ENCODE results near the gene CHP1.
"Not testable (repeated sequence)": the region's sequence is repeated elsewhere in the genome, so short reads cannot be mapped to it uniquely, and the experiment has no call there.

The CHP1 gene

DNA sequence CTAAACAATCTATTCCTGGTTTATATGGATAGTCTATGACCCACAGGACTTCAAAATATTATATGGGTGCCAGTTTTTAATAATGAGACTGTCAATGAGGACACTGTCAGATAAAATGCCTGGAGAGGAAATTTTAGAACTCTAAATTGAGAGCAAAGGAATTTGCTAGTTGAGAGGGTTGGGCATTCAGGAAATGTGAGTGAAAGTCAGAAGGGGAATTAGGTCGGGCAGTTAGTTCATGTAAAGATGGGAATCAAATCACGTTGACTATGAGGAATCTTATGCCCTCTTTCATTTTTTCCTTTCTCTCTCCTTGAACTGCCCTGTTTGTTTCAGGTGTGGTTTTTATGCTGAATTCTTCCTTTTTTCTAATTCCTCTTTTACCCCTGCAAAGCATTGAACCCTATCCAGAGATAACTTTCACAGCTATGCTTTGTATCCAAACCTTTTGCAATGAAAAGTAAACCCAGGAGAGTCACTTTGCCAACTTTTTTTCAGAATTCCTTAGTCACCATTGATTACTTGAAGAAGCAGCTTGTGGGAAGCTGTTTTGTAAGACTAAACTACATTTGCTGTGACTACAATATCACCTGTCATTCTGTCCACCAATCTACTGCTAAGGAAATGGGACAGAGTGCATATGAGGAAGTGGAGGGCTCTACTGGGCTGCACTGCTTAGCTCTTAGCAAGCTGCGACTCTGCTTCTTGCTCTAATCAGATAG lies 27.8 kb downstream of the CHP1 start:
- no peak for DNase-seq

DNA sequence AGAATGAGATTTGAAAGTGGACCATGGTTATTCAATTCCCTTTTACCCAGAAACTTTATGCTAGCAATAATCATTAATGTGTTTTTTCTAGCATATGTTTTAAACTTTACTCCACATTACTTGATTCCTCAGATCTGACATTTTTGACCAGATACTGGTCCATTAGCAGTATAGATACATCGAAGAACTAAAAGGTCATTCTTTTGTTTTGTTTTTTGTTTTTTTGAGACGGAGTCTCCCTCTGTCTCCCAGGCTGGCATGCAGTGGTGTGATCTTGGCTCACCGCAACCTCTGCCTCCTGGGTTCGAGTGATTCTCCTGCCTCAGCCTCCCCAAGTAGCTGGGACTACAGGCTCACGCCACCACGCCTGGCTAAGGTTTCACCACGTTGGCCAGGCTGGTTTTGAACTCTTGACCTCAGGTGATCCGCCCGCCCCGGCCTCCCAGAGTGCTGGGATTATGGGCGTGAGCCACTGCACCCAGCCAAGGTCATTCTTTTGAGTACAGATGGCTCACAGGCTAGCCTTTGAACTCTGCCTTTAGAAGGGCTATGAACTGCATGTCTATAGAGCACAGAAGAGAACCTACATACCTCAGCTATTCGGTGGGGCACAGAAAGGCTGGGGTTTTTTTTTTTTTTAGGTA lies 28.6 kb downstream of the CHP1 start:
- DNase-seq: no peak

DNA sequence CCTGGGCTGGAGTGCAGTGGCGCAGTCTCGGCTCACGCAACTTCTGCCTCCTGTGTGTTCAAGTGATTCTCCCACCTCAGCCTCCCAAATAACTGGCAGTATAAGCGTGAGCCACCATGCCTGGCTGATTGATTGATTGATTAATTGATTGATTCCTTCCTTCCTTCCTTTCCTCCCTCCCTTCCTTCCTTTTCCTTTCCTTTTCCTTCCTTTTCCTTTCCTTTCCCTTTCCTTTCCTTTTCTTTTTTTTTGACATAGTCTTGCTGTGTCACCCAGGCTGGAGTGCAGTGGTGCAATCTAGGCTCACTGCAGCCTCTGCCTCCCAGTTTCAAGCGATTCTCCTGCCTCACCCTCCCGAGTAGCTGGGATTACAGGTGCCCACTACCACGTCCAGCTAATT lies 29.9 kb downstream of the CHP1 start:
- DNase-seq: not testable (repeated sequence)

DNA sequence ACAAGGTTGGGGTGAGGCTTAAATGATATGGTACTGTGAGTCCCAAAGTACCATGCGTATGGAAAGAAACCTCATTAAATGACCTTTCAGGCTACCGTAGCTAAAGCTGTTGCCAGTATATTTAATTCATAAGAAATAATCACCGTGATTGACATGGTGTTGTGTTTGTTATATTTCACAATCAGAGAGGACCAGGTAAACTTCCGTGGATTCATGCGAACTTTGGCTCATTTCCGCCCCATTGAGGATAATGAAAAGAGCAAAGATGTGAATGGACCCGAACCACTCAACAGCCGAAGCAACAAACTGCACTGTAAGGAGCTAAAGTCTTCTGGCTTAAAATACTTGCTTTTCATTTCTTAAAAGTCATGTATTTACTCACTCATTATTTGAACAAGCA lies 31.5 kb downstream of the CHP1 start:
- DNase-seq: no peak

DNA sequence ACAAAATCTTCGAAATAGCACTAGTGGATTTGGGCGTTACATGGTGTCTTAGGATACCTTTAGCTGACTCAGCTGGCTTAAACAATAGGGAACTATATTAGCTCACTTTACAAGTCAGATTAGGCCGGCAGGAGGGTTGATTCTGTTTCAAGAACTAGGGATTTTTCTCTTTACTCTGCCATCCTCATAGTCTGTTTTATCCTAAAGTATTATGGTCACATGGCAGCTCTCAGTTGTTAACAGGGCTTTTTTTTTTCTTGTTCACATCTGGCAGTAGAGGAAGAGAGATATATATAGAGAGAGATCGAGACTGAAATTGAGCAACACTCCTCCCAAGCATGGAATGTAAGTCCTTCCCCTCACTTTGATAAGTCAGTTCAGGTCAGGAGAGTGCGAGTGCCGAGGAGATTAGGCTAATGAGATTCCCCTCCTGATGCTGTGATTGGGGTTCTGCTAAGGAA lies 32.9 kb downstream of the CHP1 start:
- DNase-seq: no peak

DNA sequence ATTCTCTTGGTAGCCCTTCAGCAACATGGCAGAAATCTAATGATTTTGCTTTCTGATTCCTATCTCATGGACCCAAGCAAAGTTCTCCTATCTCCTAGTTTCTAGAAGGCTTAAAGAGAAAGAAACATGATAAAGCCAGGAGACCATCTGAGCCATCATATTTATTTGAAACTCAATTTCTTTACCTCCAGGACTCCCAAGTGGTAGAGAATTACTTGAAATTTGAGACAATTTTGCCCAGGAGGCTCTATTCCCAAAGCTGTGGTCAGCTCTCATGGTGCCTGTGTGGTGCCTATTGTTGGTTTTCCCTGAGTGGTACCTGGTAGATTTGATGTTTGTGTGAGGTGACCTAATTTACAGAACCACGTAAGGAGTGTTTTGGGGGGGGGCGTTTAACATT lies 38.8 kb downstream of the CHP1 start:
- no peak for DNase-seq

DNA sequence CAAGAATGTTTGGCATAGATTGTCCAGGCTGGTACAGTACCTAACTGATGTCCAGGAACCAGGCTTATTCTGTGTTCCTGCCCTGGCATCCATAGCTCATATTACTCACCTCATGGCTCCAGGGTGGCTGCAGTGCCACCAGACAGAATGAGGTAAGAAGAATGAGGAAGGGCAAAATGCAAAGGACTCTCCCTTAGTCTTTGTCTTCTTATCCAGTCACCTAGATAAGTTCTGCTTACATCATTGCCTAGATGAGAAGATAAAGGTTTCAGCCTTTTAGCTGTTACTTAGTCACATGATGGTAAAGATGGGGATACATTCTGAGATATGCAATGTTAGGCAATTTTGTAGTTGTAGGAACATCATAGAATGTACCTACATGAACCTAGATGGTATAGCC lies 45.8 kb downstream of the CHP1 start:
- no peak for DNase-seq

DNA sequence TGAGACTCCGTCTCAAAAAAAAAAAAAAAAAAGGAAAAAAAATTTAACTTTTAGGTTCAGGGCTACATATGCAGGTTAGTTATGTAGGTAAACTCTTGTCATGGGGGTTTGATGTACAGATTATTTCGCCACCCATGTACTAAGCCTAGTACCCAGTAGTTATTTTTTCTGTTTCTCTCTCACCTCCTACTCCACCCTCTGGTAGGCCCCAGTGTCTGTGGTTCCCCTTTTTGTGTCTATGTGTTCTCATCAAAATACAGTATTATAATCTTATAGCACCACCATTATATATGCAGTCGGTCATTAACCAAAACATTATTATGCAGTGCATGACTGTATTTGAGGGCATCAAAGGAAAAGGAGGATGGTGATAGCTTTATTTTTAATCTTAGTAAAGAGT lies 47.3 kb downstream of the CHP1 start:
- DNase-seq: no peak

DNA sequence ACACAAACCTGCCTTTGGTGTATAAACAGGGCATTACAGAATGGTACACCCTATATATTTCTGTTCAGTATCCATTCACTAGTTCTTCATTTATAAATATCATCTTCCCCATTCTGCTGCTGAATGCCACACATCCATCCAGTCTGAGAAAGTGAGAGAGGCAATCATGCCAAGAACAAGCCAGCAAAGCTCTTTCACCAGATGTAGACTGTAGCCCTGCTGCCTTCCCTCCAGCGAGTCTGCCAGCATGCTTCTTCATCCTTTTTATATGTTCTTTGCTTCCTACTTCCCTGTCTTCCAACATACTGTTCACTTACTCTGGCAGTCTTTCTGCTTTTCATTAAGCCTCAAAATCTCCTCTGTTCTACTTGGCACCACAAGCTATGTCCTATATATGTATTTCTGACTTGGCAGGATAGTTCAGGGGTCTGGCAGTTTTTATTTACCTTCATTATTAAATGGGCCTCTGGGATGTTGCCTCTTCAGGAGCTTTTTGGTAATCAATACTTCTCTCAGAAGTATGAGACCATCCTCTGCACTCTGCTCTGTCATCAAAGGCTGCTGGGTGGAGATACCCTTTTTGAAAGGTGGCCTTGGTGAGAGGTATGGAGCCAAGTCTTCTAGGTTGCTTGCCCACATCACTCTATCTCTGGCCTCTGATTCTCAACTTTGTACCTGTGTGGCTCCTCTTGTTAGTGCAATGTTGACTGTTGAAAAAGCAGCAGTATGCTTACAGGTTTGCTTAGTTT lies 48.6 kb downstream of the CHP1 start:
- no peak for DNase-seq

DNA sequence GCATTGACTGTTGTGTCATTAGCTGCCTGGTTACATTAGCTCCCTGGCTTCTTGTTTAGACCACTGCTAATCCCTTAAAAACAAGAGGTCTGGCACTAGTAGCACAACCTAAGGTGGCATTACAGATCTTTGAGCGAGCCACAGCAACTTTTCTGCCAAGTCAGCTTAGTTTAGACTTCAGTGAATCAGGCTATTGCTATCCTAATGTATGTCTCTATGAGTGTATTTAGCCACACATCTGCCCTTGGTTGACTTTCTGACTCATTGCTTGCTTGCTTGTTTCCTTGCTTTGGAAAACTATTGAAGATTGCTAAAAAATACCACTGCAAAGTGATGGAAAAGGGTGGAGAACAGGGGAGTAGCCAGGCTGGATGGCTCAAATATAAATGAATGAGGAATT lies 50.2 kb downstream of the CHP1 start:
- DNase-seq: no peak

DNA sequence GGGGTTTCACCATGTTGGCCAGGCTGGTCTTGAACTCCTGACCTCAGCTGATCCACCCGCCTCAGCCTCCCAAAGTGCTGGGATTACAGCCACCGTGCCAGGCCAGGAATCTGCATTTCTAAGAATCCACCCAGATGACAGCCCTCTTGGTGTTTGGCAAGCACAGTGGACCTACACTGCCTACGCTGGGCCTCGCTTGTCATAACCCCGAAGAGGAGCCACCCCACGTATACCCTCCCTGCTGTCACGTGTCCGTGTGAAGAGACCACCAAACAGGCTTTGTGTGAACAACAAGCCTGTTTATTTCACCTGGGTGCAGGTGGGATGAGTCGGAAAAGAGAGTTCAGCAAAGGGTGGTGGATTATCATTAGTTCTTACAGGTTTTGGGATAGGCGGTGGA lies 51.4 kb downstream of the CHP1 start:
- not testable (repeated sequence) for DNase-seq

DNA sequence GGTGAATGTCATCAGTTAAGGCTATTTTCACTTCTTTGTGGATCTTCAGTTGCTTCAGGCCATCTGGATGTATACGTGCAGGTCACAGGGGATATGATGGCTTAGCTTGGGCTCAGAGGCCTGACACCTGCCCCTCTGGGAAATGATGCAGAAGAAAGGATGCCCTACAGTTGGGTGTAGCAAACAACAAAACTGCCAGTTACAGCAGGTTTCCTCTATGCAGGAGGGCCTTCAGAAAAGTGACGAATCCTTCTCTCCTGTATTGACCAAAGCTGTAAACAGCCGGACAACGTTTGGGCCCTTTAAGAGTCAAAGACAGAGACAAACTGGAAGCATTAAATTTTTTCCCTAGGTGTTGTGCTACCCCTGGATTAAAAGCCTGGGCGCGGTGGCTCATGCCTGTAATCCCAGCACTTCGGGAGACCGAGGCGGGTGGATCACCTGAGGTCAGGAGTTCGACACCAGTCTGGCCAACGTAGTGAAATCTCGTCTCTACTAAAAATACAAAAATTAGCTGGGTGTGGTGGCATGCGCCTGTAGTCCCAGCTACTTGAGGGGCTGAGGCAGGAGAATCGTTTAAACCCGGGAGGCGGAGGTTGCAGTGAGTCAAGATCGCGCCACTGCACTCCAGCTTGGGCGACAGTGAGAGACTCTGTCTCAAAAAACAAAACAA lies 52.0 kb downstream of the CHP1 start:
- DNase-seq: peak in 1 of 4 experiments; percentile 30

DNA sequence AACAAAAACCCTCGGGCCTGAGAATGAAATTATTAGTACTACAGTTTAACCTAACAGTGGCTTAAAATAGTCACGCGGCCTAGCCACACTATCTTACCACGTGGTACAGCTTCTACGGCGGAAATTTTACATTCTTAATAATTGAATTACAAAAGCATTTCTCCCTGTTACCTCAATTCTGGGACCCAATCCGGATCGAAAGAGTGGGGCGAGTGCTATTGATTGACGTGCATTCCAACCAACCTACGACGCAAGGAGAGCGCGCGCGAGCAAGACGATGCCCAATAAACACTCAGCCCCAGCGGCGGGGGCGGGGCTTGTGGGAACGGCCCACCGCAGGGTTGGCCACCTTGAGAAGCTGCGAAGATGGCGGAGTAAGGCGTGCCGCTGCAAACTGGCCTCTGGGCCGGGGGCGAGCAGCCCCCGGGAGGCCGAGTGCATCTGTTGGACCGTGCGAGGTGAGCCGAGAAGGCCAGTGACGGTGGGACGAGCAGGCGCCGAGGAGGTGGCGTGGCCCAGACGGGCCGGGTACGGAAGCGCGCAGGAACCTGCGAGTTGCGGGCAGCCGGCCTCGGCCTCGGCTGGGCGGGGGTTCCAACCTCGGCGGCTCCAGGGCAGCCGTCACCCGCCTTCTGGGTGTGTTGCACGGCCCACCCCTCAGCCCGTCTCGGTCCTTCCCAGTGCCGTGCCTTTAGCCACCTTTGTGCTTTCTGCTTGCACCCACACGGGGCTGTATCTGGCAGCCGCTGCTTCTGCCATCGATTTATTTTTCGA lies 52.8 kb downstream of the CHP1 start:
- peak; percentile 91 to 95 (median 94) for DNase-seq

DNA sequence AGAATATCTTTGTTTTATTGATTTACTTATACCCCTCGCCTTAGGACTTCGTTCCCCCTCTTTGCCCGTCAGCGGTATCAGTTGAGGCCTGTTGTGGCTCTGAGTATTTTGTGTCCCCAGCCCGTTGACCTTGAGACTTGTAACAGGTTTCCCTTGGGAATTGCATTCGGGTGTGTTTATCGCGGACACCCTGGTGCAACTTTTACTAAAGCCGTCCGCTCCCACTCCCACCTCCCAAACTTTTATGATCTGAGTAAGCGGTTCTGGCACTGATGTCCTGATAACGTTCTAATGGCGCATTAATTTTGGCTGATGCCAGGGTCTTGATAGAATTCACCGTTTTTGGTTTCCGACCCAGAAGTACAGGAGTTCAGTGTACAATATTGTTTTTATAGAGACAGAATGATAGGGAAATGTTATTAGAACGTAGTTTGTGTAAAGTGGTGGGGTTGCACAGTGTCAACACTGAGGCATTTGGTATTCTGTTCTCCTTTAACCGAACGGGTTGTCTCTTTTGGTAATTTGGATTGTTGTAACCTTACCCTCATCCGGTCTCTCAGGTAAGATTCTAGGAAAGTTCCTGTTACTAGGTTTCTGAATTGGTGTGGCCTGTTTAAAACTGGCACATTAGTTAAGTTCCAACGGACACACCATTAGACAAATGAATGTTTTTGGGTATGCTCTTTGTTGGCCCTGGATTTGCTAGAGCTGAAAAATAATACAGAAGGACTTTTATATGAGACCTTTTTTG lies 53.5 kb downstream of the CHP1 start:
- no peak for DNase-seq

DNA sequence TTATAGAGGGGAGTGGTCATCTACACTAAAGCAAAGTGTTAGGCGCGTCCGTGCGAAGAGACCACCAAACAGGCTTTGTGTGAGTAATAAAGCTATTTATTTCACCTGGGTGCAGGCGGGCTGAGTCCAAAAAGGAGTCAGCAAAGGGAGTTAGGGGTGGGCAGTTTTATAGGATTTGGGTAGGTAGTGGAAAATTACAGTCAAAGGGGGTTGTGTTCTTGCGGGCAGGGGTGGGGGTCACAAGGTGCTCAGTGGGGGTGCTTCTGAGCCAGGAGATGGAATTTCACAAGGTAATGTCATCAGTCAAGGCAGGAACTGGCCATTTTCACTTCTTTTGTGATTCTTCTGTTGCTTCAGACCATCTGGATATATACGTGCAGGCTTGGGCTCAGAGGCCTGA lies 54.2 kb downstream of the CHP1 start:
- no peak for DNase-seq

DNA sequence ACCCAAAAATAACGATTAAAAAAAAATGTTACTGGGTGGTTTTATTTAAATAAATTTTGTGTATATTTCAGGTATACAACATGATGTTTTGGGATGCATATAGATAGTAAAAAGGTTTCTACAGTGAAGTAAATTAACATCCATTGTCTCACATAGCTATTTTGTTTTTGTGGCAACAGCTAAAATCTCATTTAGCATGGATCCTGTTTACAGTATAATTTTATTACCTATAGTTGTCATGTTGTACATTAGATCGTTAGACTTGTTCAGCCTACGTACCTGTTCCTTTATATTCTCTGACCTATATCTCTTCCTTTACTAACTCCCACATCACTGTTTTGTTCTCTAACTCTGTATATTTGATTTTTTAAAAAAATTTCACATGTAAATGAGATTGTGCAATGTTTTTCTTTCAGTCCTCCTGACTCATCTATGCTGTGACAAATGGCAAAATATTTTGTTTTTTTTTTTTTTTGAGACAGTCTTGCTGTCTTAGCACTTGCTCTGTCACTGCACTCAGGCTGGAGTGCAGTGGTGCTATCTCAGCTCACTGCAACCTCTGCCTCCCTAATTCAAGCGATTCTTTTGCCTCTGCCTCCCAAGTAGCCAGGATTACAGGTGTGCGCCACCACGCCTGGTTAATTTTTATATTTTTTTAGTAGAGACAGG lies 55.7 kb downstream of the CHP1 start:
- no peak for DNase-seq

DNA sequence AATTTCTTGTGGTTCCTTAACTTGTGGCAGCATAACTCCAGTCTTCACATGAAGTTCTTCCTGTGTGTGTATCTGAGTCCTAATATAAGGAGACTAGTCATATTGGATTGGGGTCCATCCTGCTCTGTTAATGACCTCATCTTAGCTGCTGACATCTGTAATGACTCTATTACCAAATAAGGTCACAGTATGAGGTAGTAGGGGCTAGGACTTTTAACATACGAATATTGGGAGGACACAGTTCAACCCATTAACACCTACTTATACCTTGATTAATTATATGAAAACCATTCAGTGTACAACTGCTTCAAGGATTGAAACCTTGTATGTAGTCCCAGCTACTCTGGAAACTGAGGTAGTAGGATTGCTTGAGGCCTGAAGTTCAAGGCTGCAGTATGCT lies 57.4 kb downstream of the CHP1 start:
- DNase-seq: no peak

DNA sequence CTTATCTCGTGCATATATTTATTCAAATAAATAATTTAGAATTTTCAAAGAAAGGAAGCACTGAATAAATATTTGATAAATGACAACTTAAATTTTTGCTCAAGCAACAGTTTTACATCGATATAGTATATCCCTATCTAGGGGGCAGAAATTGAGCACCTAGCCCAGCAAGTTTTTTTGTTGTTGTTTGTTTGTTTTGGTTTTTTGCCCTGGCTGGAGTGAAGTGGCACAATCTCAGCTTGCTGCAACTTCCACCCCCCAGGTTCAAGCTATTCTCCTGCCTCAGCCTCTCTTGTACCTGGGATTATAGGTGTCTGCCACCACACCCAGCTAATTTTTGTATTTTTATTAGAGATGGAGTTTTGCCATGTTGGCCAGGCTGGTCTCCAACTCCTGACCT lies 58.9 kb downstream of the CHP1 start:
- no peak for DNase-seq

DNA sequence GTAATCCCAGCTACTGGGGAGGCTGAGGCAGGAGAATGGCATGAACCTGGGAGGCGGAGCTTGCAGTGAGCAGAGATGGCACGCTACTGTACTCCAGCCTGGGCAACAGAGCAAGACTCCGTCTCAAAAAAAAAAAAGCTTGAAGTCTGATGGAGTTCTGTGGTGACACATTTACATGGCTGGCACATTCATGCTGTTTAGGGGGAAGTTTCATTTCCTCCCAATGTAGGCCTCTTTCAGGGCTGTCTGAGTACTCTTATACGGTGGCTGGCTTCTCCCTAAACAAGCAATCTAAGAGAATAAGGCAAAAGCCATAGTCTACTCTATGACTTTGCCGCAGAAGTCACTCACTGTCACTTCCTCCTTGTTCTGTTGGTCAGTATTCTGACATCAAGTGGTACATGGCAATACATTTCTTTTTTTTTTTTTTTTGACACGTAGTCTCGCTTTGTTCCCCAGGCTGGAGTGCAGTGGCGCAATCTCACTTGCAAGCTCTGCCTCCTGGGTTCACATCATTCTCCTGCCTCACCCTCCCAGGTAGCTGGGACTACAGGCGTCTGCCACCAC lies 60.1 kb downstream of the CHP1 start:
- DNase-seq: no peak

DNA sequence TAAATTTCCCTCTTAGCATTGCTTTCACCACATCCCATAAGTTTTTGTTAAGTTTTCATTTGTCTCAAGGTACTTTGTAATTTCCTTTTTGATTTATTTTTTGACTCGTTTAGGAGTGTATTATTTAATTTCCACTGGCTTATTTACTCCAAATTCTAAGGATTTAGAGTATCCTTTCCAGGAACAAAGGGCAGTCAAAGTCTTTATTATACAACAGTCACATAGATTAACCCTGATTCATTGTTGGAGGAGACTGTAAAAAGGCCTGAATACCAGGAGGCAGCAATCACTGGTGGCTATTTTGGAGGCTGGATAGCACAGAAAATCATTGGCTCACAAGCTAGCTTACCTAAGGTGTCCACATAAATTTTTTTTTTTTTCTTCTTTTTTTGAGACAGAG lies 61.5 kb downstream of the CHP1 start:
- DNase-seq: no peak

DNA sequence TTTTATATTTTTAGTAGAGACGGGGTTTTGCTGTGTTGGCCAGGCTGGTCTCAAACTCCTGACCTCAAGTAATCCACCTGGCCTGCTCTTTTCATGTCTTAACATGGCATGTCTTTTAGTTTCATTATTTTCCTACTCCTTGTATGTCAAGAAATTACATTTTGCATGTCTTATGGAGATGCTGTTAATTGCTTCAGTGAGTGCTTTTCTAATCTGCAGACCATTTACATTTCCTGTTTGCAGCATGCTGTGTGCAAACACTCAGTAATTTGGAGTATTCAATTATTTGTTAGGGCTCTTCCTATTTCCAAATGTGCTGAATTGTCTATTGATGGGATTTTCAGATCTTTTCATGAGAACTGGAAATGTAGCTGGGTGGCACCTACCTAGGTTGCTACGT lies 70.1 kb downstream of the CHP1 start:
- DNase-seq: not testable (repeated sequence)
